ENCODE measurements around the gene KRTAP12-4.

DNA sequence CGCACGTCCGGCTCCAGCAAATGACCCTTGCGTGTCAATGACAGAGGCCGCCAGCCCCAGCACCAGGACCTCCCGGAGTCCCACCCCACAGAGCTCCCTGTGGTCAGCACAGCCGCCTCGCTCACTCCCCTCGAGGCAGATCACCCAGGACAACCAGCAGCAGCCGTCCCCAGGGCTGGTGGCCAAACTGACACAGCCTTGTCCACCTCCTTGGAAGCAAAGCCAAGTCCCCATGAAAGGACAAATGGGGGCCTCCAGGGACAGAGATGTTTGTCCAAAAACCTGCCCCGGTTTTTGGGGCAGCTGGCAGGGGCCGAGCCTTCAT lies 15.2 kb downstream of the KRTAP12-4 start:
- TF ChIP-seq, protein P1, sequence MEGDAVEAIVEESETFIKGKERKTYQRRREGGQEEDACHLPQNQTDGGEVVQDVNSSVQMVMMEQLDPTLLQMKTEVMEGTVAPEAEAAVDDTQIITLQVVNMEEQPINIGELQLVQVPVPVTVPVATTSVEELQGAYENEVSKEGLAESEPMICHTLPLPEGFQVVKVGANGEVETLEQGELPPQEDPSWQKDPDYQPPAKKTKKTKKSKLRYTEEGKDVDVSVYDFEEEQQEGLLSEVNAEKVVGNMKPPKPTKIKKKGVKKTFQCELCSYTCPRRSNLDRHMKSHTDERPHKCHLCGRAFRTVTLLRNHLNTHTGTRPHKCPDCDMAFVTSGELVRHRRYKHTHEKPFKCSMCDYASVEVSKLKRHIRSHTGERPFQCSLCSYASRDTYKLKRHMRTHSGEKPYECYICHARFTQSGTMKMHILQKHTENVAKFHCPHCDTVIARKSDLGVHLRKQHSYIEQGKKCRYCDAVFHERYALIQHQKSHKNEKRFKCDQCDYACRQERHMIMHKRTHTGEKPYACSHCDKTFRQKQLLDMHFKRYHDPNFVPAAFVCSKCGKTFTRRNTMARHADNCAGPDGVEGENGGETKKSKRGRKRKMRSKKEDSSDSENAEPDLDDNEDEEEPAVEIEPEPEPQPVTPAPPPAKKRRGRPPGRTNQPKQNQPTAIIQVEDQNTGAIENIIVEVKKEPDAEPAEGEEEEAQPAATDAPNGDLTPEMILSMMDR (IDR thresholded peaks at IDR 0.05; ENCODE audit: low read depth, low read length) = no peak
- no peak for TF ChIP-seq EZH2phosphoT487 (IDR thresholded peaks at IDR 0.05; ENCODE audit: low read depth)

Measured in OCI-LY3 (cell line).